NOMO-1 (cell line): ENCODE results near the gene ANXA5.
"Not testable (repeated sequence)": the region's sequence is repeated elsewhere in the genome, so short reads cannot be mapped to it uniquely, and the experiment has no call there.

Experiments
- DNase-seq, 2 experiments: peaks; one replicate each; lab custom pipeline; 2025; ENCODE audit not compliant: unreplicated experiment in 2 of 2; lab: John Stamatoyannopoulos, UW

ANXA5 gene

GRCh38 chr4:121679951-121680350 lies 16.8 kb downstream of the ANXA5 start:
- DNase-seq = no peak

- no peak for DNase-seq
Measured at GRCh38 chr4:121679267-121679666, 17.5 kb downstream of the ANXA5 start.

GRCh38 chr4:121677524-121677923 lies 19.3 kb downstream of the ANXA5 start:
- DNase-seq = no peak

- DNase-seq = no peak
Measured at GRCh38 chr4:121676345-121677075, 20.3 kb downstream of the ANXA5 start.

GRCh38 chr4:121675715-121676114 lies 21.1 kb downstream of the ANXA5 start:
- no peak for DNase-seq

- DNase-seq = no peak
Measured at GRCh38 chr4:121674696-121675095, 22.1 kb downstream of the ANXA5 start.

GRCh38 chr4:121674191-121674590 lies 22.6 kb downstream of the ANXA5 start:
- no peak for DNase-seq

- no peak for DNase-seq
Measured at GRCh38 chr4:121669163-121669550, 27.6 kb downstream of the ANXA5 start.

GRCh38 chr4:121668368-121669162 lies 28.2 kb downstream of the ANXA5 start:
- no peak for DNase-seq

GRCh38 chr4:121666091-121666679 lies 30.6 kb downstream of the ANXA5 start:
- no peak for DNase-seq

GRCh38 chr4:121665371-121665770 lies 31.4 kb downstream of the ANXA5 start:
- DNase-seq = no peak

GRCh38 chr4:121662225-121662624 lies 34.6 kb downstream of the ANXA5 start:
- no peak for DNase-seq

GRCh38 chr4:121660175-121660933 lies 36.4 kb downstream of the ANXA5 start:
- DNase-seq = not testable (repeated sequence)

- DNase-seq = no peak
Measured at GRCh38 chr4:121658125-121658524, 38.7 kb downstream of the ANXA5 start.

- no peak for DNase-seq
Measured at GRCh38 chr4:121656269-121656641, 40.5 kb downstream of the ANXA5 start.

GRCh38 chr4:121655320-121656268 lies 41.2 kb downstream of the ANXA5 start:
- DNase-seq = no peak

- DNase-seq = peak in 1 of 2 experiments; percentile 2
Measured at GRCh38 chr4:121654738-121655137, 42.0 kb downstream of the ANXA5 start.

GRCh38 chr4:121653986-121654385 lies 42.8 kb downstream of the ANXA5 start:
- DNase-seq = no peak

- no peak for DNase-seq
Measured at GRCh38 chr4:121653214-121653613, 43.6 kb downstream of the ANXA5 start.

GRCh38 chr4:121651597-121651996 lies 45.2 kb downstream of the ANXA5 start:
- peak in 1 of 2 experiments; percentile 6 for DNase-seq
